Keratinocyte (primary cell): ENCODE measurements around the gene NME5.
"Not testable (repeated sequence)": the region's sequence is repeated elsewhere in the genome, so short reads cannot be mapped to it uniquely, and the experiment has no call there.

Experiments
- EZH2 ChIP-seq: IDR thresholded peaks from one replicate; pipeline ENCODE4 v1.6.1; 2012; ENCODE audit warnings: inconsistent platforms, mild to moderate bottlenecking, low read length, moderate library complexity
- TF ChIP-seq, protein P1 (sequence below), 3 experiments: IDR thresholded peaks in 1 of 3; conservative IDR thresholded peaks in 1 of 3; optimal IDR thresholded peaks in 1 of 3; 2 replicates in 2 of 3; 3 replicates in 1 of 3; pipeline versions ENCODE3 to v1.5.1; 2011; ENCODE audit warnings: low read length in 3 of 3, mild to moderate bottlenecking in 3 of 3, moderate library complexity in 2 of 3, control low read depth in 1 of 3, inconsistent platforms in 1 of 3; ENCODE audit not compliant: insufficient read depth in 2 of 3; ENCODE audit errors: extremely low read depth in 1 of 3

DNA sequence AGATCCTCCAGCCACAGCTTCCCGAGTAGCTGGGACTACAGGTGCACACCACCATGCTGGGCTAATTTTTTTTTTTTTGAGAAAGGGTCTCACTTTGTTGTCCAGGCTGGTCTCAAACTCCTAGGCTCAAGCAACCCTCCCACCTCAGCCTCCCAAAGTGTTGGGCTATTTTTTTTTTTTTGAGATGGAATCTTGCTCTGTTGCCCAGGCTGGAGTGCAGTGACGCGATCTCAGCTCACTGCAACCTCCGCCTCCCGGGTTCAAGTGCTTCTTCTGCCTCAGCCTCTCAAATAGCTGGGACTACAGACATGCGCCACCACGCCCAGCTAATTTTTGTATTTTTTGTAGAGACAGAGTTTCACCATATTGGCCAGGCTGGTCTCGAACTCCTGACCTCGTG is 16.7 kb upstream of the NME5 start:
- TF ChIP-seq, protein P1, sequence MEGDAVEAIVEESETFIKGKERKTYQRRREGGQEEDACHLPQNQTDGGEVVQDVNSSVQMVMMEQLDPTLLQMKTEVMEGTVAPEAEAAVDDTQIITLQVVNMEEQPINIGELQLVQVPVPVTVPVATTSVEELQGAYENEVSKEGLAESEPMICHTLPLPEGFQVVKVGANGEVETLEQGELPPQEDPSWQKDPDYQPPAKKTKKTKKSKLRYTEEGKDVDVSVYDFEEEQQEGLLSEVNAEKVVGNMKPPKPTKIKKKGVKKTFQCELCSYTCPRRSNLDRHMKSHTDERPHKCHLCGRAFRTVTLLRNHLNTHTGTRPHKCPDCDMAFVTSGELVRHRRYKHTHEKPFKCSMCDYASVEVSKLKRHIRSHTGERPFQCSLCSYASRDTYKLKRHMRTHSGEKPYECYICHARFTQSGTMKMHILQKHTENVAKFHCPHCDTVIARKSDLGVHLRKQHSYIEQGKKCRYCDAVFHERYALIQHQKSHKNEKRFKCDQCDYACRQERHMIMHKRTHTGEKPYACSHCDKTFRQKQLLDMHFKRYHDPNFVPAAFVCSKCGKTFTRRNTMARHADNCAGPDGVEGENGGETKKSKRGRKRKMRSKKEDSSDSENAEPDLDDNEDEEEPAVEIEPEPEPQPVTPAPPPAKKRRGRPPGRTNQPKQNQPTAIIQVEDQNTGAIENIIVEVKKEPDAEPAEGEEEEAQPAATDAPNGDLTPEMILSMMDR (optimal IDR thresholded peaks at IDR 0.05 in 1 of 3, IDR thresholded peaks at IDR 0.05 in 1 of 3, conservative IDR thresholded peaks at IDR 0.05 in 1 of 3; ENCODE audit: extremely low read depth in 1 of 3, insufficient read depth in 2 of 3, low read length in 3 of 3) = not testable (repeated sequence)
- TF ChIP-seq EZH2 = not testable (repeated sequence)
